ENCODE data around the gene TM4SF1. TPM values are rescaled to one million over a fixed set of nuclear protein-coding genes. Genes with fewer than 3 reads are reported as not detected.
"Not testable (repeated sequence)": the region's sequence is repeated elsewhere in the genome, so short reads cannot be mapped to it uniquely, and the experiment has no call there.

The TM4SF1 gene
- total RNA-seq, 8 experiments from 2014 or later: 0.08 to 25.2 (median 0.20) TPM; not detected in 2

GRCh38 chr3:149342413-149343380 lies 34.8 kb downstream of the TM4SF1 start:
- Histone ChIP-seq H3K4me3 (no peak overlapping the region), H3K4me1 (replicated peaks in 1 of 2) (no peaks in the 10 kb centered on the region), H3K27ac (no peak overlapping the region)
- ATAC-seq (replicated peaks in 6 of 8): peak in 3 of 8 experiments; percentile 20 to 59 (median 51)
- in situ Hi-C loops (cut with MboI; ENCODE audit: low pct_unique_long_range_greater_than_20kb in 2 of 9, low sequenced_read_pairs in 9 of 9, unreplicated experiment in 9 of 9): no loop called here
- whole genome bisulfite sequencing, 10 experiments: 55 to 88% (median 79%) methylated on average over 1 to 4 of the region's 4 CpGs; no CpG with 5 or more reads in 1 of the 10 experiments

DNA sequence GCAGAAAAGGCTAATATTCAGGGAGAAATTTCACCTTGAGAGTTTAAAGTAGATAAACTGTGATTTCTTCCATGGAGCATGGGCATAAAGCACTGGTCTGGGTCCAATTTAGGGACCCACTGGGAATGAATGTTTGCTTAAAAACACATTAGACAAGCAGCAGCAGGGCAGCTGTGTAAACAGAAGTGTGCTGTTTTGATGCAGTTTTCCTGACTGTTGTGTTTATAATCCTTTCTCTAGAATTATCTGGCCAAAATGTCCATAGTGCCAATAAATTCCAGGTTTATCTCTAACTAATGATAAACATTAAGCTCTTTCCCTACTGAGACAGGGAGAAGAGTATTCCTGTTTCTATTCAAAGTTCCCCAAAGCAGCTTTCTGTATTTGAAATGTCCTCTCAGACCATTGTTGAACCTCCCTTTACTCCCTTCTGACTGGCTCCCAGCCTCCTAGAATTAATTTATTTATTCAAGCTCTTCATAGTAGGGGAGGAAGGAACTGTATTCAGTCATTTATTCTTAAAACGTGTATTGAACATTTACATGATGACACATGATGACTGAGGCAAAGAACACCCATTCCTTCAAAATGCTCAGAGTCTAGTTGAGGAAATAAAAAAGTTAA lies 37.0 kb downstream of the TM4SF1 start:
- Histone ChIP-seq H3K27ac (no peak overlapping the region), H3K4me3 (no peak overlapping the region), H3K4me1 (replicated peaks in 1 of 2) (no peaks in the 10 kb centered on the region)
- in situ Hi-C loops (cut with MboI; ENCODE audit: low pct_unique_long_range_greater_than_20kb in 2 of 9, low sequenced_read_pairs in 9 of 9, unreplicated experiment in 9 of 9): no loop called here
- ATAC-seq (replicated peaks in 6 of 8): peak in 4 of 8 experiments; percentile 28 to 82 (median 62)
- 0 to 64% (median 20%) methylated on average over 1 of the region's 1 CpG; no CpG with 5 or more reads in 3 of the 10 experiments for WGBS, 10 experiments

GRCh38 chr3:149339931-149340309 lies 37.5 kb downstream of the TM4SF1 start:
- WGBS, 10 experiments: 2 to 88% (median 53%) methylated on average over 2 to 5 of the region's 5 CpGs; no CpG with 5 or more reads in 1 of the 10 experiments
- H3K4me1 ChIP-seq (replicated peaks in 1 of 2): no peaks in the 10 kb centered on the region
- H3K27ac ChIP-seq: no peak overlapping the region
- H3K4me3 ChIP-seq: no peak overlapping the region
- in situ Hi-C loops (cut with MboI; ENCODE audit: low pct_unique_long_range_greater_than_20kb in 2 of 9, low sequenced_read_pairs in 9 of 9, unreplicated experiment in 9 of 9): no loop called here
- ATAC-seq (replicated peaks in 6 of 8): peak in 4 of 8 experiments; percentile 43 to 94 (median 90)

DNA sequence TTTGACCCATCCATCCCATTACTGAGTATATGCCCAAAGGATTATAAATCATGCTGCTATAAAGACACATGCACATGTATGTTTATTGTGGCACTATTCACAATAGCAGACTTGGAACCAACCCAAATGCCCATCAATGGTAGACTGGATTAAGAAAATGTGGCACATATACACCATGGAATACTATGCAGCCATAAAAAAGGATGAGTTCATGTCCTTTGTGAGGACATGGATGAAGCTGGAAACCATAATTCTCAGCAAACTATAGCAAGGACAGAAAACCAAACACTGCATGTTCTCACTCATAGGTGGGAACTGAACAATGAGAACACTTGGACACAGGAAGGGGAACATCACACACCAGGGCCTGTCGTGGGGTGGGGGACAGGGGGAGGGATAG lies 40.0 kb downstream of the TM4SF1 start:
- ATAC-seq (replicated peaks in 6 of 8); in situ Hi-C loops (cut with MboI; ENCODE audit: low pct_unique_long_range_greater_than_20kb in 2 of 9, low sequenced_read_pairs in 9 of 9, unreplicated experiment in 9 of 9): not testable (repeated sequence)

GRCh38 chr3:149336925-149337324 lies 40.5 kb downstream of the TM4SF1 start:
- H3K4me1 ChIP-seq (replicated peaks in 1 of 2): no peaks in the 10 kb centered on the region
- H3K4me3 ChIP-seq: no peak overlapping the region
- ATAC-seq (replicated peaks in 6 of 8): no peak
- in situ Hi-C loops (cut with MboI; ENCODE audit: low pct_unique_long_range_greater_than_20kb in 2 of 9, low sequenced_read_pairs in 9 of 9, unreplicated experiment in 9 of 9): no loop called here
- H3K27ac ChIP-seq: no peak overlapping the region

More for the DNA sequence above, 40.0 kb downstream of the TM4SF1 start:
- H3K27ac ChIP-seq; H3K4me3 ChIP-seq; H3K4me1 ChIP-seq (replicated peaks in 1 of 2): not testable (repeated sequence)
- no CpG with 5 or more reads among the region's 1 CpG for WGBS, 10 experiments

DNA sequence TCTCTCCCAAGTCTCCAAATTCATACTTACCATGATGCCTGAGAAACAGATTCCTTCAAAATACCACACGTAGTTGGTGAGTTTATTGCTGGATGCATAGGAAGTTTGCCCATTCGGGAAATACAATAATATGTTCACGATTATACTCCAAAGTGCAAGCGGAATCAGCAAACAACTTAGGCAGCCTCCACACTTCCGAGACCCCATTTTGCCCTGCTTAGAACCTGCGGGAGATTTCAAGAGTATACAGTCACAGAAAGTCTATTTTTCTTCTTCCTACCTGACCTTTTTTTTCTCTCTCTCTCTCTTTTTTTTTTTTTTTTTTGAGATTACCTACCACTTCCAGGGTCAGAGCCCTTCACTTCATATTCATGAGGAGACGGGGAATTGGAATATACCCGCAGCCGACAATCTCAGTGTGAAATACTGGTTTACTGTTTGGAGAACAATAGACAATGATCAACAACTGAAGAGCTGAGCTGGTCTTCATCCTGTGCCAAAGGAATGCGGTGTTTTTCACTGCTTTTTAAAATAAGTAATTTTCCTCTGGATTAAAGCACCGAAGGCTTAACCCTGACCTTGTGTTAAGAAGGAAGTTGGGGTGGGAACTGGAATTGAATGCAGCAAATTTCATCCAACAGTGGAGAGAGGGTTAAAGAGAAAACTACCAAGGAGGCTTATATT lies 44.1 kb downstream of the TM4SF1 start, which contains the start of gene TM4SF18:
TM4SF18 (minus strand) TSS at position 461 of the 684 bp plus-strand sequence; CDS start at position 207, 254 bp downstream.
- in situ Hi-C loops (cut with MboI; ENCODE audit: low pct_unique_long_range_greater_than_20kb in 2 of 9, low sequenced_read_pairs in 9 of 9, unreplicated experiment in 9 of 9): no loop called here
- ATAC-seq (replicated peaks in 6 of 8): no peak
- H3K4me3 ChIP-seq: no peak within 1 kb of the TSS

DNA sequence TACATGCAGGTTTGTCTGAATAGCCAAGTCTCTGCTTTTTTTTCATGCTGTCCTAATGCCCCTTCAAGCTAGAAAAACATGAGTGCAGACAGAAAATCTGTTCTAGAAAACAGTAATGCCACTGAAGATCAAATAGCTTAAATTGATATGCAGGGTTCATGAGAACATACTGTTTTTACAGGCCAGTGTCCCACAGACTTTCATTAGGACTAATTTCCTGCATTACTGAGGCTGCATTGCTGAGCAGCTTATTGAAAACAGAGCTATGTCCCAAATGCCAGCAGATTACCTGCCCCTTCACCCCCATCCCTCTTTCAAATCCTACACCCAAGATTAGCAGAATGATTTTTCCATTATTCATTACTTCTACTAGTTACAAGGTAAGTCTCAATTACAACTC lies 44.7 kb downstream of the TM4SF1 start:
- in situ Hi-C loops (cut with MboI; ENCODE audit: low pct_unique_long_range_greater_than_20kb in 2 of 9, low sequenced_read_pairs in 9 of 9, unreplicated experiment in 9 of 9): no loop called here
- ATAC-seq (replicated peaks in 6 of 8): no peak
- Histone ChIP-seq H3K4me3 (no peak overlapping the region), H3K27ac (no peak overlapping the region), H3K4me1 (replicated peaks in 1 of 2) (no peaks in the 10 kb centered on the region)

More for the DNA sequence above, 44.1 kb downstream of the TM4SF1 start, which contains the start of gene TM4SF18:
- 0 to 77% (median 63%) methylated on average over 1 to 11 of the region's 11 CpGs for WGBS, 10 experiments
- Histone ChIP-seq H3K27ac (no peak within 1 kb of the TSS), H3K4me1 (replicated peaks in 1 of 2) (no peaks in the 10 kb centered on the region)

GRCh38 chr3:149332227-149332765 lies 45.2 kb downstream of the TM4SF1 start:
- H3K4me1 ChIP-seq (replicated peaks in 1 of 2): no peaks in the 10 kb centered on the region
- in situ Hi-C loops (cut with MboI; ENCODE audit: low pct_unique_long_range_greater_than_20kb in 2 of 9, low sequenced_read_pairs in 9 of 9, unreplicated experiment in 9 of 9): no loop called here
- no peak for ATAC-seq (replicated peaks in 6 of 8)
- H3K27ac ChIP-seq: no peak overlapping the region
- 0 to 63% (median 9%) methylated on average over 1 of the region's 1 CpG; no CpG with 5 or more reads in 1 of the 10 experiments for WGBS, 10 experiments
- no peak overlapping the region for H3K4me3 ChIP-seq

DNA sequence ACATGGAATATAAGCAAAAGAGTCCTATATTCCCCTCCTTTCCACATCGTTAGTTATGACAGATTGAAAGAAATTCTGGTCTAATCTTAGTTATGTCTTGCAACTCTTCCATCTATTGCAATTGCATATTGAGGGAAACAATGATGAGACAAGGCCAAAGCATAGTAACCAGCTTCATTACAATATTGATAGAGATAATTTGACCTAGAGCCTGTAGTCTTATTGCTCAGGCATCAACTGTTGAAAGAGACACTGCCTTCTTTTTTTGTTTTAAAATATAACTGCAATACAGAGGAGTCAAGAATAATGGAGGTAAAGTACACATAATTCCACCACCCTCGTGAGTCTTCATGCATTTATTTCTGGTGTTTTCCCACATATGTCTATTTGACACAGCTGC lies 46.1 kb downstream of the TM4SF1 start:
- peak in 3 of 8 experiments; percentile 64 to 73 (median 66) for ATAC-seq (replicated peaks in 6 of 8)

GRCh38 chr3:149330609-149331331 lies 46.7 kb downstream of the TM4SF1 start:
- no peak overlapping the region for H3K27ac ChIP-seq
- in situ Hi-C loops (cut with MboI; ENCODE audit: low pct_unique_long_range_greater_than_20kb in 2 of 9, low sequenced_read_pairs in 9 of 9, unreplicated experiment in 9 of 9): no loop called here
- WGBS, 10 experiments: 15 to 100% (median 84%) methylated on average over 1 to 2 of the region's 2 CpGs
- ATAC-seq (replicated peaks in 6 of 8): peak in 3 of 8 experiments; percentile 83 to 87 (median 86)
- H3K4me3 ChIP-seq: no peak overlapping the region
- no peaks in the 10 kb centered on the region for H3K4me1 ChIP-seq (replicated peaks in 1 of 2)

More for the DNA sequence above, 46.1 kb downstream of the TM4SF1 start:
- no peak overlapping the region for H3K27ac ChIP-seq
- H3K4me1 ChIP-seq (replicated peaks in 1 of 2): no peaks in the 10 kb centered on the region
- no peak overlapping the region for H3K4me3 ChIP-seq
- in situ Hi-C loops (cut with MboI; ENCODE audit: low pct_unique_long_range_greater_than_20kb in 2 of 9, low sequenced_read_pairs in 9 of 9, unreplicated experiment in 9 of 9): no loop called here
- 0 to 100% (median 80%) methylated on average over 1 to 2 of the region's 2 CpGs; no CpG with 5 or more reads in 1 of the 10 experiments for WGBS, 10 experiments

GRCh38 chr3:149327156-149327555 lies 50.3 kb downstream of the TM4SF1 start:
- no peak for ATAC-seq (replicated peaks in 6 of 8)
- no peaks in the 10 kb centered on the region for H3K4me1 ChIP-seq (replicated peaks in 1 of 2)
- no peak overlapping the region for H3K4me3 ChIP-seq
- in situ Hi-C loops (cut with MboI; ENCODE audit: low pct_unique_long_range_greater_than_20kb in 2 of 9, low sequenced_read_pairs in 9 of 9, unreplicated experiment in 9 of 9): no loop called here
- WGBS, 10 experiments: 100% methylated on average over 1 to 2 of the region's 2 CpGs; no CpG with 5 or more reads in 5 of the 10 experiments
- no peak overlapping the region for H3K27ac ChIP-seq

- no peaks in the 10 kb centered on the region for H3K4me1 ChIP-seq (replicated peaks in 1 of 2)
- no peak overlapping the region for H3K27ac ChIP-seq
- ATAC-seq (replicated peaks in 6 of 8): no peak
- in situ Hi-C loops (cut with MboI; ENCODE audit: low pct_unique_long_range_greater_than_20kb in 2 of 9, low sequenced_read_pairs in 9 of 9, unreplicated experiment in 9 of 9): no loop called here
- H3K4me3 ChIP-seq: no peak overlapping the region
Observed at GRCh38 chr3:149325581-149325980, 51.9 kb downstream of the TM4SF1 start.

Data from motor neuron (in vitro differentiated cells).